Nephron progenitor cell (in vitro differentiated cells): Measurements from ENCODE around the gene RIC3.

Source experiments
- DNase-seq: peaks from one replicate; pipeline ENCODE4 v3.0.0; 2021
- H3K27ac Mint-ChIP-seq: 2 replicates; pipeline ENCODE4 v1.8.0; 2021; ENCODE audit warnings: mild to moderate bottlenecking, moderate library complexity, mixed read lengths
- H3K27me3 Mint-ChIP-seq: 2 replicates; pipeline ENCODE4 v1.8.0; 2021; ENCODE audit warnings: mild to moderate bottlenecking, low read depth, mixed read lengths; ENCODE audit not compliant: poor library complexity
- H3K36me3 Mint-ChIP-seq: 2 replicates; pipeline ENCODE4 v1.8.0; 2021; ENCODE audit warnings: low read depth, mixed read lengths
- H3K4me1 Mint-ChIP-seq: 2 replicates; pipeline ENCODE4 v1.8.0; 2021; ENCODE audit warnings: mixed read lengths
- H3K4me3 Mint-ChIP-seq: 2 replicates; pipeline ENCODE4 v1.8.0; 2021; ENCODE audit warnings: mild to moderate bottlenecking, moderate library complexity, mixed read lengths
- H3K9me3 Mint-ChIP-seq: 2 replicates; pipeline ENCODE4 v1.8.0; 2021; ENCODE audit warnings: mild to moderate bottlenecking, moderate library complexity, mixed read lengths
- CTCF ChIP-seq: fragments of 200-600 bp; sonication (generic); IDR thresholded peaks from 2 replicates; pipeline ENCODE4 v1.5.0; 2021; ENCODE audit warnings: antibody characterized with exemption

RIC3 gene

GRCh38 chr11:8056810-8057463, 111.9 kb downstream of the RIC3 start:
- no peak for DNase-seq
- Mint-ChIP-seq H3K27ac (no peak overlapping the region), H3K4me3 (no peak overlapping the region), H3K9me3 (no peaks in the 10 kb centered on the region), H3K4me1 (peaks cover 27% of the 10 kb centered on the region), H3K27me3 (peaks cover 14% of the 10 kb centered on the region), H3K36me3 (no peaks in the 10 kb centered on the region)
- no peak for TF ChIP-seq CTCF
